Measurements from ENCODE around the gene NUDT14.

GRCh38 chr14:105152794-105153241 is 28.3 kb downstream of the NUDT14 start:
- no peak for TF ChIP-seq POLR2A (IDR thresholded peaks at IDR 0.05)
- TF ChIP-seq CTCF (IDR thresholded peaks at IDR 0.05): no peak
